Trophoblast cell (in vitro differentiated cells and primary cell): Measurements from ENCODE around the gene DPYD.

ENCODE experiments used
- DNase-seq, 2 donors: peaks; one replicate each; pipeline ENCODE4 v3.0.0-alpha.2; 2016
- H2AFZ ChIP-seq: 2 replicates; pipeline ENCODE4 v1.6.1; 2013; ENCODE audit warnings: low read length, moderate library complexity, mild to moderate bottlenecking; ENCODE audit not compliant: insufficient read depth, poor library complexity
- H2AK5ac ChIP-seq: 2 replicates; pipeline ENCODE4 v1.6.1; 2013; ENCODE audit warnings: mild to moderate bottlenecking, low read length
- H2BK120ac ChIP-seq: 2 replicates; pipeline ENCODE4 v1.6.1; 2013; ENCODE audit warnings: low read length, mild to moderate bottlenecking, moderate library complexity; ENCODE audit not compliant: insufficient read depth, poor library complexity
- H2BK12ac ChIP-seq: 2 replicates; pipeline ENCODE4 v1.6.1; 2013; ENCODE audit warnings: mild to moderate bottlenecking, low read length, moderate library complexity
- H2BK5ac ChIP-seq: 2 replicates; pipeline ENCODE4 v1.6.1; 2013; ENCODE audit warnings: low read length, low read depth, moderate library complexity, mild to moderate bottlenecking; ENCODE audit not compliant: poor library complexity
- H3K14ac ChIP-seq: 2 replicates; pipeline ENCODE4 v1.6.1; 2013; ENCODE audit warnings: mild to moderate bottlenecking, low read length
- H3K18ac ChIP-seq: 2 replicates; pipeline ENCODE4 v1.6.1; 2013; ENCODE audit warnings: mild to moderate bottlenecking, low read length
- H3K23ac ChIP-seq: 2 replicates; pipeline ENCODE4 v1.6.1; 2013; ENCODE audit warnings: low read length
- H3K27ac ChIP-seq: 2 replicates; pipeline ENCODE4 v1.5.1; 2013; ENCODE audit warnings: low read depth, mild to moderate bottlenecking, inconsistent platforms, low read length, moderate library complexity
- H3K27me3 ChIP-seq: 2 replicates; pipeline ENCODE4 v1.6.1; 2013; ENCODE audit warnings: inconsistent platforms, mild to moderate bottlenecking, low read length, moderate library complexity; ENCODE audit not compliant: insufficient read depth
- H3K36me3 ChIP-seq, 2 experiments: 1 replicate in 1 of 2; 2 replicates in 1 of 2; pipeline ENCODE4 v1.6.1; 2013; ENCODE audit warnings: low read length in 2 of 2, mild to moderate bottlenecking in 2 of 2, moderate library complexity in 1 of 2; ENCODE audit not compliant: insufficient read depth in 2 of 2, control insufficient read depth in 1 of 2
- H3K4ac ChIP-seq: 2 replicates; pipeline ENCODE4 v1.6.1; 2013; ENCODE audit warnings: low read depth, mild to moderate bottlenecking, low read length, moderate library complexity
- H3K4me1 ChIP-seq, 2 experiments: 1 replicate in 1 of 2; 2 replicates in 1 of 2; pipeline ENCODE4 v1.6.1; 2013; ENCODE audit warnings: low read length in 2 of 2, mild to moderate bottlenecking in 2 of 2, moderate library complexity in 1 of 2; ENCODE audit not compliant: insufficient read depth in 2 of 2, control insufficient read depth in 1 of 2
- H3K4me2 ChIP-seq: 2 replicates; pipeline ENCODE4 v1.6.1; 2013; ENCODE audit warnings: inconsistent platforms, mild to moderate bottlenecking, low read length, moderate library complexity
- H3K4me3 ChIP-seq: 2 replicates; pipeline ENCODE4 v1.5.1; 2013; ENCODE audit warnings: mild to moderate bottlenecking, low read depth, low read length, inconsistent platforms
- H3K79me1 ChIP-seq: one replicate; pipeline ENCODE4 v1.6.1; 2013; ENCODE audit warnings: low read length
- H3K79me2 ChIP-seq: 2 replicates; pipeline ENCODE4 v1.6.1; 2013; ENCODE audit warnings: low read length, mild to moderate bottlenecking; ENCODE audit not compliant: control insufficient read depth, insufficient read depth, poor library complexity
- H3K9ac ChIP-seq: 2 replicates; pipeline ENCODE4 v1.6.1; 2013; ENCODE audit warnings: mild to moderate bottlenecking, low read length
- H3K9me3 ChIP-seq: 2 replicates; pipeline ENCODE4 v1.6.1; 2013; ENCODE audit warnings: low read depth, mild to moderate bottlenecking, control low read depth, inconsistent platforms, low read length; ENCODE audit not compliant: insufficient read depth
- H4K12ac ChIP-seq: 2 replicates; pipeline ENCODE4 v1.6.1; 2013; ENCODE audit warnings: low read depth, mild to moderate bottlenecking, low read length, moderate library complexity
- H4K8ac ChIP-seq: 2 replicates; pipeline ENCODE4 v1.6.1; 2013; ENCODE audit warnings: low read depth, mild to moderate bottlenecking, low read length, moderate library complexity
- H4K91ac ChIP-seq: one replicate; pipeline ENCODE4 v1.6.1; 2013; ENCODE audit warnings: low read depth, mild to moderate bottlenecking, low read length, moderate library complexity
- WGBS: extraction: QIAGEN DNeasy Blood & Tissue Kit; methylation state at CpG from one replicate; pipeline ENCODE4 v1.1.7; 2013; ENCODE audit warnings: missing lambda C conversion rate; ENCODE audit not compliant: insufficient read length, insufficient coverage; ENCODE audit errors: extremely low coverage; 5-methylcytosine and 5-hydroxymethylcytosine counted together

DPYD gene

DNA sequence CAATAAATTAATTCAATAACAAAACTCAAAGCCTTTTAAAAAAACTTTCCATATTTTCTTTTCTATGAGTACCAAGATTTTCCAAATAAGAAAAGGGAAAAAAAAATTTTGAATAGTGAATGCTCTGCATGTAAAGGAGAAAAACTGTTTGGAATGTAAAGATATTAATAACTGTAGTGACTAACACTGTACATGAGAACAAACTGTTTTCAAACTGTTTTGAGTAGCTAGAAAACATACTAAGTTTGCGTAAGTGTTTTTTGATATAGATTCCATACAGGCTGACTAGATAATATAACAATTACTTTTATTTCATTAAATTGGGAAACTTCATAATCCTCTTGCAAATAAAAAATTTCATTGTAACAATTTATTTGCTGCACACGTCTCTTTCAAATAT lies 150.5 kb downstream of the DPYD start:
- H3K36me3 ChIP-seq = no peaks in the 10 kb centered on the region
- H3K27ac ChIP-seq = no peak overlapping the region
- no peaks in the 10 kb centered on the region for H3K27me3 ChIP-seq
- no CpG with 5 or more reads among the region's 2 CpGs for WGBS
- no peaks in the 10 kb centered on the region for H3K4me1 ChIP-seq
- no peaks in the 10 kb centered on the region for H3K79me1 ChIP-seq
- H4K12ac ChIP-seq = no peak overlapping the region
- no peak overlapping the region for H4K91ac ChIP-seq
- H3K4me2 ChIP-seq = no peak overlapping the region
- DNase-seq = no peak
- H3K4me3 ChIP-seq = no peak overlapping the region
- H3K9ac ChIP-seq = no peak overlapping the region
- no peak overlapping the region for H2BK120ac ChIP-seq
- H2AK5ac ChIP-seq = no peak overlapping the region
- no peak overlapping the region for H2AFZ ChIP-seq
- H4K8ac ChIP-seq = no peak overlapping the region
- no peak overlapping the region for H3K4ac ChIP-seq
- no peak overlapping the region for H3K23ac ChIP-seq
- H3K79me2 ChIP-seq = no peaks in the 10 kb centered on the region
- H3K9me3 ChIP-seq = peaks cover 6% of the 10 kb centered on the region
- no peak overlapping the region for H2BK12ac ChIP-seq
- no peak overlapping the region for H3K14ac ChIP-seq
- H2BK5ac ChIP-seq = no peak overlapping the region
- H3K18ac ChIP-seq = no peak overlapping the region

DNA sequence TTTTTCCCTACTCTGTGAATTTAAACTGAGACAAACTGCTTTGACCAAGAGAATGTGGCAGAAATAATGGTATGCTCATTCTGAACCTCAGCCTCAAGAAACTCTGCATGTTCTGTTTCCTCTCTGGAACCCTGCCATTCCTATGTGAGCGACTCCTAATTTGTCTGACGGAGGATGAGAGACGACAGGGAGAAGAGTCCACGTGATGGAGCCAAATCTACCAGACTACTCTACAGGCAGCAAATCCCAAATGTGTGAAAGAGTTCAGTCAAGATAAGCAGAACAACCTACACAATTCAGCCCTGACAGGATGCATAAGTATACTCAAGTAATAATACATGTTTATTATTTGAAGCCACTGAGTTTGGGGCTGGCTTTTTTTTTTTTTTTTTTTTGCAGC lies 153.5 kb downstream of the DPYD start:
- no peak overlapping the region for H4K8ac ChIP-seq
- H2BK120ac ChIP-seq = no peak overlapping the region
- H3K4me1 ChIP-seq = no peaks in the 10 kb centered on the region
- no peak for DNase-seq
- H3K36me3 ChIP-seq = no peaks in the 10 kb centered on the region
- no peaks in the 10 kb centered on the region for H3K9me3 ChIP-seq
- no peak overlapping the region for H3K4ac ChIP-seq
- H2AK5ac ChIP-seq = no peak overlapping the region
- H3K27me3 ChIP-seq = no peaks in the 10 kb centered on the region
- WGBS = no CpG with 5 or more reads among the region's 4 CpGs
- no peak overlapping the region for H4K91ac ChIP-seq
- no peak overlapping the region for H3K14ac ChIP-seq
- no peak overlapping the region for H2BK5ac ChIP-seq
- no peak overlapping the region for H3K9ac ChIP-seq
- H4K12ac ChIP-seq = no peak overlapping the region
- no peak overlapping the region for H2BK12ac ChIP-seq
- H3K4me3 ChIP-seq = no peak overlapping the region
- no peak overlapping the region for H3K27ac ChIP-seq
- H3K4me2 ChIP-seq = no peak overlapping the region
- H3K18ac ChIP-seq = no peak overlapping the region
- H3K79me2 ChIP-seq = no peaks in the 10 kb centered on the region
- no peak overlapping the region for H2AFZ ChIP-seq
- no peak overlapping the region for H3K23ac ChIP-seq
- no peaks in the 10 kb centered on the region for H3K79me1 ChIP-seq

DNA sequence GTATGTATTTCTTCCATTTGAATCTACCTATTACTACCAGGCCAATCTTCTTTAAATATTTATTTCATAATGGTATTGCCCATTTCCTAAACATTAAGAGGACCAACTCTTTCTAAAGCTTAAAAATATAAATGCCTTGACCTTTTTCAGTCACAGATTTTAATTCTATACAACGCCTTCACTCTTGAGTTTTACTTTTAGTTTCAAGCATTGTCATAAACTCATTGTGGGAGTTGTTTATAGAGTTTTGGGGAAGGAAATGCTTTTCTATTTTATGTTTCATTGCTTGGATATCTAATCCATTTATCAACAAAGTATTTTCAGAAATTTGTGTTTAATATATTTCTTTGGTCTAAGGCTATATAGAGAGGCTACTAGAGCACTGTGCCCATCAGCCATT lies 155.8 kb downstream of the DPYD start:
- H3K79me2 ChIP-seq = no peaks in the 10 kb centered on the region
- H2BK12ac ChIP-seq = no peak overlapping the region
- no peak overlapping the region for H3K23ac ChIP-seq
- no peak overlapping the region for H3K9ac ChIP-seq
- no peak overlapping the region for H2AFZ ChIP-seq
- H4K91ac ChIP-seq = no peak overlapping the region
- H3K18ac ChIP-seq = no peak overlapping the region
- H3K4me2 ChIP-seq = no peak overlapping the region
- H2BK5ac ChIP-seq = no peak overlapping the region
- no peak for DNase-seq
- no peak overlapping the region for H3K4me3 ChIP-seq
- H3K14ac ChIP-seq = no peak overlapping the region
- no peaks in the 10 kb centered on the region for H3K36me3 ChIP-seq
- H2BK120ac ChIP-seq = no peak overlapping the region
- H3K4ac ChIP-seq = no peak overlapping the region
- H2AK5ac ChIP-seq = no peak overlapping the region
- no peaks in the 10 kb centered on the region for H3K9me3 ChIP-seq
- H3K27ac ChIP-seq = no peak overlapping the region
- WGBS = no CpG with 5 or more reads among the region's 1 CpG
- H4K12ac ChIP-seq = no peak overlapping the region
- no peaks in the 10 kb centered on the region for H3K4me1 ChIP-seq
- H4K8ac ChIP-seq = no peak overlapping the region
- no peaks in the 10 kb centered on the region for H3K79me1 ChIP-seq
- no peaks in the 10 kb centered on the region for H3K27me3 ChIP-seq

DNA sequence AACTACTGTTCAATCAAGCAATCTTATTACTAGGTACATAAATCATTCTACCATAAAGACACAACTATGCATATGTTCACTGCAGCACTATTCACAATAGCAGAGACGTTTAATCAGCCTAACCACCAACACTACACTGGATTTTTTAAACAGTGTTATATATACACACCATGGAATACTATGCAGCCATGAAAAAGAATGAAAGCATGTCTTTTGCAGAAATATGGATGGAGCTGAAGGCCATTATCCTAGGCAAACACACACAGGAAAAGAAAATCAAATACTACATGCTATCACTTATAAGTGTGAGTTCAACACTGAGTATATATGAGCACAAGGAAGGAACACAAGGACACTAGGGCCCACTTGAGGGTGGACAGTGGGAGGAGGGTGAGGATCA lies 159.2 kb downstream of the DPYD start:
- H2BK12ac ChIP-seq = no peak overlapping the region
- H3K36me3 ChIP-seq = no peaks in the 10 kb centered on the region
- H4K12ac ChIP-seq = no peak overlapping the region
- H2AK5ac ChIP-seq = no peak overlapping the region
- no peak for DNase-seq
- H3K4me1 ChIP-seq = no peaks in the 10 kb centered on the region
- H3K4ac ChIP-seq = no peak overlapping the region
- H3K9me3 ChIP-seq = no peaks in the 10 kb centered on the region
- no peaks in the 10 kb centered on the region for H3K79me2 ChIP-seq
- WGBS = no CpG with 5 or more reads among the region's 1 CpG
- no peak overlapping the region for H3K23ac ChIP-seq
- no peak overlapping the region for H3K9ac ChIP-seq
- no peak overlapping the region for H2BK120ac ChIP-seq
- no peak overlapping the region for H3K4me3 ChIP-seq
- H2AFZ ChIP-seq = no peak overlapping the region
- H3K27ac ChIP-seq = no peak overlapping the region
- H2BK5ac ChIP-seq = no peak overlapping the region
- no peaks in the 10 kb centered on the region for H3K79me1 ChIP-seq
- H3K4me2 ChIP-seq = no peak overlapping the region
- no peak overlapping the region for H4K91ac ChIP-seq
- no peak overlapping the region for H4K8ac ChIP-seq
- H3K18ac ChIP-seq = no peak overlapping the region
- H3K27me3 ChIP-seq = no peaks in the 10 kb centered on the region
- H3K14ac ChIP-seq = no peak overlapping the region
